ENCODE results near the gene PHACTR3.
"Not testable (repeated sequence)": the region's sequence is repeated elsewhere in the genome, so short reads cannot be mapped to it uniquely, and the experiment has no call there.

Gene PHACTR3

DNA sequence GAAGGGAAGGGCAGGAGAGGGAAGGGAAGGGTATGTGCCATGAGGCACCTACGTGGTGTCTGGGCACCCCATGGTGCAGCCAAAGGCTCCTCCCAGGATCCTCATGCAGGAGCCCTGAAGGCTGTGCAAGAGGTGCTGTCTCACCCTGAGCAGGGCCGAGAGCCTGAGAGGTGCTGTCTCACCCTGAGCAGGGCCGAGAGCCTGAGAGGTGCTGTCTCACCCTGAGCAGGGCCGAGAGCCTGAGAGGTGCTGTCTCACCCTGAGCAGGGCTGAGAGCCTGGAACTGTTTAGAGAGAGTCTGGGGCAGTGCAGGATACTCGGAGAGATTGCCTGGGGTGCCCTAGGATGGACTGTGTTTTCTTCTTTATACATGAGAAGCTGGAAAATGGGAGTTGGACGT is 14.2 kb downstream of the PHACTR3 start:
- not testable (repeated sequence) for DNase-seq (ENCODE audit: low read depth in 1 of 2, low spot score in 1 of 2)

DNA sequence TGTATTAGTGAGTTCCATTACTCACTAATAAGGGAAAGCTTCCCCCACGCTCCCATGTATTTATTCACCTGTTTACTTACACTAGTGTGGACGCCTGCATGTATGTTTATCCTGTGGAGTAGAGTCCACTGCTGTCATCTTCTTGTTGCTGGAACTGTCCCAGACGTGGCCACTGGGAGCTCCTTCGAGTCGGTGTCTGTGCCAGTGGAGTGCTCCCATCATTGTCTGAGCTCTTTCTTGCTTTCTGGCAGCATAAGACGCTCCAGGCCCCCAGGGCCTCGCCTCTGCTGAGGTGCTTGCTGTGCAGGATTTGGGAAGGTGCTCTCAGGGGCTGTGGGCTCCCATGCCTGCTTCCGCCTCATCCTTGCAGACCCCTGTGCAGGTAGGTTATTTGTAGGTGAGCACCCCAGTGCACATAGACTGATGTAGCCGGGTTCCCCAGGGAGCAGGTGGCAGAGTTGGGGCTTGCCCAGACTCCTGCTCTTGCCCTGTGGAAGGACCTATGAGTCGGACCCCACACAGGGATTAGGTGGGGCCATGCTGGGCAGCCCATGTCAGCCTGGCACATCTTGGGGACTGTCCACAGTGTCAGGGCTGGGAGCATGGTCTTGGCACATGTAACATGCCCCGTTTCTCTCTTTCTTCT is 16.6 kb downstream of the PHACTR3 start:
- no peak for DNase-seq (ENCODE audit: low read depth in 1 of 2, low spot score in 1 of 2)

- DNase-seq (ENCODE audit: low read depth in 1 of 2, low spot score in 1 of 2) = no peak
These were observed 18.2 kb downstream of the PHACTR3 start for GRCh38 chr20:59622496-59622895.

GRCh38 chr20:59623133-59623532 is 18.8 kb downstream of the PHACTR3 start:
- no peak for DNase-seq (ENCODE audit: low read depth in 1 of 2, low spot score in 1 of 2)

- DNase-seq (ENCODE audit: low read depth in 1 of 2, low spot score in 1 of 2) = no peak
These were observed 19.2 kb downstream of the PHACTR3 start for GRCh38 chr20:59623583-59623982.

- no peak for DNase-seq (ENCODE audit: low read depth in 1 of 2, low spot score in 1 of 2)
These were observed 20.1 kb downstream of the PHACTR3 start for GRCh38 chr20:59624401-59624800.

GRCh38 chr20:59625214-59625922 is 21.0 kb downstream of the PHACTR3 start:
- no peak for DNase-seq (ENCODE audit: low read depth in 1 of 2, low spot score in 1 of 2)

- no peak for DNase-seq (ENCODE audit: low read depth in 1 of 2, low spot score in 1 of 2)
These were observed 23.0 kb downstream of the PHACTR3 start for GRCh38 chr20:59627298-59627697.

GRCh38 chr20:59628171-59628570 is 23.8 kb downstream of the PHACTR3 start:
- no peak for DNase-seq (ENCODE audit: low read depth in 1 of 2, low spot score in 1 of 2)

GRCh38 chr20:59629141-59630045 is 25.1 kb downstream of the PHACTR3 start:
- DNase-seq (ENCODE audit: low read depth in 1 of 2, low spot score in 1 of 2) = no peak

DNA sequence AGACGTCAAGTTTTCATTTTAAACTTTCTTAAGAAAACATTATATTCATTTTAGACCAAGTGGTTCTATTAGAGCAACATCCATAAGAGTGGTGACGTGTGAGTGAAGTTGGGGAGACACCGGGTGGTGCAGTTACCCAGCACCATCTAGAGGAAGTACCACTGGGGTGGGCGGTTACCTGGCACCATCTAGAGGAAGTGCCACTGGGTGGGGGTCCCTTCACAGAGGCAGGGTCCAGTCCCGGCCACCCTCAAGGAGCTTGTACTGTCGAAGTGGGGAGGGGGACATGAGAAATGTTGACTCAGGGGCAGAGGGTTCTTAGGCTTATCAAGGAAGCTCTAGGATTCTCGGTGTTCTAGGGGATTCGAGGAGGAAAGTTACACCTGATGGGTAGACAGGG is 26.2 kb downstream of the PHACTR3 start:
- DNase-seq (ENCODE audit: low read depth in 1 of 2, low spot score in 1 of 2) = no peak

DNA sequence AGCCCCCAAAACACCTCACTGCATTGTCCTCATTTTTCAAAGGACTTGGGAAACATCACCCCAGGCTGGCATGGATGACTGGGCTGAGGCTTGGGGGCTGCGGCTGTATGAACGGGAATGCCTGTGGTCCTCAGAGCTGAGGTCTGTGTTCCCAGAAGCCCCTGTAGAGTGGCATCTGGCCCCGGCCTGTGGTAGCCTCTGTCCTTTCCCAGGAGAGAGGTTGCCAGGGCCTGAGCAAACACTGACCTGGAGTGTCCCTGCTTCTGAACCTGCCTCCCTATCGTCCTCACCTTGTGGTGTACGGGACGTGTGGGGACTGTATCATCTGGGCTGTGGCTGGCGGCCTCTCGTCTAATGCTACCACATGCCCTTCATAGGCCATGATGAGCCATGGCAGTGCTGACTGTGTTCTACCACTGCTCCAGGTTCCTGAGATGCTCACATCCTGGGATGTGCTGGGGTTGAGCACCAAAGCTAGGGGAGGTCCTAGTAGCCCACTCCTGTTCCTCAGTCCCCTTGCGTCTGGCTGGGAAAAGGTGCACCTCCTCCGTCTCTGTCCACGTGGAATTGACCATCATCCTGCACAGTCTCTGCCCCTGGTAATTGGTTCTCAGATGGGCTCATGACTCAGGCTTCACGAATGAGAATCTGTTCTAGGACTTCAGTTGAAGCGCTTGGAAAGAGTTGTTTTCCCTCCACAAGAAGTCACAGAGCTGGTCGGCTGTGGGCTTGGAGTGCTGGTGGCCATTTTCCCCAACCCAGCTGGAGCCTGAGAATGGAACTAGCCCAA is 27.6 kb downstream of the PHACTR3 start:
- no peak for DNase-seq (ENCODE audit: low read depth in 1 of 2, low spot score in 1 of 2)

- DNase-seq (ENCODE audit: low read depth in 1 of 2, low spot score in 1 of 2) = no peak
These were observed 28.3 kb downstream of the PHACTR3 start for GRCh38 chr20:59632541-59633113.

DNA sequence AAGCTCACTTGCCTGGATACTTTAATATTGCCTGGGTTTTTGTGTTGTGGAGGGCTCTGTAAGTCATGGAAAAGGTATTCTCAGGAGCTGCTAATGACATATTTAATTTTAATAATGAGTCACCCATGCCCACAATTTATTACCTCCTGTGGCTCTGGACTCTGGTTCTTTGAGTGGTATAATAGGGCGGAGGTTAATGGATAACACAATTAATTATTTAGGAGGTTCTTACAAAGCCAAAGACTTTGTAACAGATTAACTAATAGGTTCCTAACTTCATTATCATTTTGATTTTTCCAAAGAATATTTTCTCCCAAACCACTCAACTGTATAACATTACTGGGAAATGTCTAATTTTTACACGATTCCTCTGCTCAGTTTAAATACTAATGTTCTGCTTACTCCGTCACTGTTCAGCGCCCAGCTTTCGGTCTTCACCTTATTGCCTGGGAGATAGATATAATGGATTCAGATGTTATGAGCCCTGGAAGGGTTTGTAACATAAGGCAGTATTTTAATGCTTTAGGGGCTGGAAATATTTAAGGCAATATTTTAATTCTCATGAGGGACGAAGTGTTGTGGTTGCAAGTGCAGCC is 29.4 kb downstream of the PHACTR3 start:
- DNase-seq (ENCODE audit: low read depth in 1 of 2, low spot score in 1 of 2) = no peak

GRCh38 chr20:59634435-59635005 is 30.2 kb downstream of the PHACTR3 start:
- no peak for DNase-seq (ENCODE audit: low read depth in 1 of 2, low spot score in 1 of 2)

GRCh38 chr20:59636766-59637370 is 32.5 kb downstream of the PHACTR3 start:
- no peak for DNase-seq (ENCODE audit: low read depth in 1 of 2, low spot score in 1 of 2)

GRCh38 chr20:59640267-59640666 is 35.9 kb downstream of the PHACTR3 start:
- no peak for DNase-seq (ENCODE audit: low read depth in 1 of 2, low spot score in 1 of 2)

GRCh38 chr20:59643615-59644061 is 39.3 kb downstream of the PHACTR3 start:
- no peak for DNase-seq (ENCODE audit: low read depth in 1 of 2, low spot score in 1 of 2)

DNA sequence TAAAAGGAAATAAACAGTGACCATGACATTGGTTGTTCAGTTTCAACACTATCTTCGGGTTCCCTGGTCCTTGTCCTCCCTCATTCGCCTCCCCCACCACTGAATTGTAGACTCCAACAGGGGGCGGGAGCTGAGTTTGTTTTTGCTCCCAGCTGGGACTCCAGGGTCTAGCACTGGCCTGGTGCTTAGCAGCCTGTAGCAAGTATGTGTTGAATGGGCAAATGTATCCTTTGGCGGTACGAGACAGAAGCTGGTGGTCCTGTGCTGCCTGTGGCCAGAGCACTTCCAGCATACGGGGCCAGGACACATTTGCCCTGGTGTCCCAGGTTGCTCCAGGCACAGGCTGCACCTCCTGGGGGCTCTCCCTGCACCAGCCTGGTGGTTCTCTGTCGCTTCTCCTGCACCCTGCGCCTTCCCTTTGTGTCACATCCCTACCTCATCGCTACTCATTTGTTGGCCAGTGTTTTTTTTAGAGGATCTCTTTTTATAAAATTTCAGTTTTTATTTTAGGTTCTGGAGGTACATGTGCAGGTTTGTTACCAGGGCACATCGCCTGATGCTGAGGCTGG is 40.1 kb downstream of the PHACTR3 start:
- no peak for DNase-seq (ENCODE audit: low read depth in 1 of 2, low spot score in 1 of 2)
